Stimulated activated CD8-positive, alpha-beta memory T cell treated with anti-CD3 and anti-CD28 coated beads, Interleukin-12 subunit alpha, Interleukin-12 subunit beta, amount 100 ng/mL, for 1 hour (primary cell): ENCODE measurements around the gene CST8.
A peak's percentile ranks its signal among the peaks of the same experiment; 100 is the strongest.
"Not testable (repeated sequence)": the region's sequence is repeated elsewhere in the genome, so short reads cannot be mapped to it uniquely, and the experiment has no call there.

Experiments
- DNase-seq: peaks from one replicate; pipeline ENCODE4 v3.0.0-alpha.2; 2020; ENCODE audit warnings: low read depth

Gene CST8, protein sequence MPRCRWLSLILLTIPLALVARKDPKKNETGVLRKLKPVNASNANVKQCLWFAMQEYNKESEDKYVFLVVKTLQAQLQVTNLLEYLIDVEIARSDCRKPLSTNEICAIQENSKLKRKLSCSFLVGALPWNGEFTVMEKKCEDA

GRCh38 chr20:23490817-23491216 lies at the start of gene CST8:
Gene CST8 (plus strand): TSS chr20:23491117. CDS start chr20:23491668, 551 bp downstream.
- no peak for DNase-seq

GRCh38 chr20:23441850-23442313 lies 49.0 kb upstream of the CST8 start:
- DNase-seq: peak; percentile 37

GRCh38 chr20:23442436-23442835 lies 48.5 kb upstream of the CST8 start:
- no peak for DNase-seq

GRCh38 chr20:23444859-23445258 lies 46.1 kb upstream of the CST8 start:
- no peak for DNase-seq

GRCh38 chr20:23445596-23446217 lies 45.2 kb upstream of the CST8 start:
- no peak for DNase-seq

DNA sequence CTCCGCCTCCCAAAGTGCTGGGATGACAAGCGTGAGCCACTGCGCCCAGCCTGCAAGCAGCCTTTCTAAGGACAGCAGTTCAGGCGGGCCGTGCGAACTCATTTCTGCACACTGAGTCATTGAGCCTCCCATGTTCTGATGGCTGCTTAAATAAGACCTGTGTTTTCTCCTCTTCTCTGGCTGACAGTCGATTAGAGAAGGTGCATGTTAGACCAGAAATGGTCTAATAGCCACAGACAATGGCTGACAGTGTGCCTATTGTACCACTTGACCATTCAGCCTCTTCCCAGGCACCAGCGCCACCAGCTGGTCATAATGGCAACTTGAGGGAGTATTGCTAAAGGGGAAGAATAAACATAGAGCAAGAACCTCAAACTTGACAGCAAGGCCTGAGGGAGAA lies 44.4 kb upstream of the CST8 start:
- no peak for DNase-seq

DNA sequence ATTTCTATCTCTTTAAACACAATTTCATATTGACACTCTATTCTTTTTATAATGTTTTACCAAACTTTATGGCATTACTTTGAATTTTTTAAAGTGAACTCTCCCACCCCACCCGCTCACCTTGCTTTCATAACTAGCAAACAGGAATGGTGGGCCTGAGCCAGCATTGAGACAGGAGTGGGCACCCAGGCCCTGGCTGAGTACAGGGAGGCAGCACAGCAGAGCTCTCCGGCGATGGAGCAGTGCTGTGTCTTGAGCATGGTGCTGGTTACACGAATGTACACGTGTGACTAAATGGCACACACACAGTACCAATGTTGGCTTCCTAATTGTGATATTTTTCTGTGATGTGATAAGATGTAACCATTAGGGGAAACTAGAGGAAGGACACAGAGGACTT lies 42.8 kb upstream of the CST8 start:
- DNase-seq: no peak

- no peak for DNase-seq
Observed at GRCh38 chr20:23449421-23449820, 41.5 kb upstream of the CST8 start.

DNA sequence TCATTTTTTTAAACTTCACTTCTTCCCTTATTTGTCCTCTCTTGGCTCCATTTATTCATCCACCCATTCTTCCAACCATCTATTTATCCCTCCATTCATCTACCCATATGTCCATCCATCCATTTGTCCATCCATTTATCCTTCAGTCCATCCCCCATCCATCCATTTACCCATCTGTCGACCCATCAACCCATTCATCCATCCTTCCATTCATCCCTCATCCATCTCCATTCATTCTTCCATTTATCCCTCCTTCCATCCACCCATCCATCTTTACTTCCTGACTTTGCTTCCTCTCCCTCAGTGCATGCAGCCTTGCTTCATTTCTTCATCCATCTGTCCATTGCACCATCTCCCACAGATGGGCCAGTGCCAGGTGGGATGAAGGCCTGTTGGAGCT lies 40.0 kb upstream of the CST8 start:
- DNase-seq: no peak

GRCh38 chr20:23451956-23452487 lies 38.9 kb upstream of the CST8 start:
- DNase-seq: no peak

- no peak for DNase-seq
Observed at GRCh38 chr20:23452776-23453175, 38.1 kb upstream of the CST8 start, which contains the start of gene CST11. Gene CST11 (minus strand): TSS chr20:23452876. CDS start chr20:23452811, 65 bp downstream.

- DNase-seq: no peak
Observed at GRCh38 chr20:23453549-23454543, 37.1 kb upstream of the CST8 start.

- DNase-seq: no peak
Observed at GRCh38 chr20:23454816-23455215, 36.1 kb upstream of the CST8 start.

DNA sequence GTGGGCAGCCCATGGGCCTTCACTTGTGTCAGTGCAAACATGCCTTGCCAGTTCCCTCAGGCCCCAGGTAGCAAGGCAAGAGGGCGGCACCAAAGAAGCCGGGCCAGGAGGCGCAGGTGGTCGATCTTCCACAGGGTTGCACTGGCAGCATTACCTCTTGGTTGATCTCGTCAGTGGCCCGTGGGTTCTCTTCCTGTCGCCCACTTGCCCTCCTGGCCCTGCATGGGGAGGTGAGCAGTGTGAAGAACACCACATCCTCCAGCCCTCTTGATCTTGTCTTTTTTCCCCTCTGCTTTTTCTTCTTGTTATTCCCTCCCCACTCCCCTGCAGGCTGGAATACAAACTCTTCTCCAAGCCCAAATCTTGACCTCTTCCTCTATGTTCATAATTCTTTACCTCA lies 35.3 kb upstream of the CST8 start:
- DNase-seq: no peak

DNA sequence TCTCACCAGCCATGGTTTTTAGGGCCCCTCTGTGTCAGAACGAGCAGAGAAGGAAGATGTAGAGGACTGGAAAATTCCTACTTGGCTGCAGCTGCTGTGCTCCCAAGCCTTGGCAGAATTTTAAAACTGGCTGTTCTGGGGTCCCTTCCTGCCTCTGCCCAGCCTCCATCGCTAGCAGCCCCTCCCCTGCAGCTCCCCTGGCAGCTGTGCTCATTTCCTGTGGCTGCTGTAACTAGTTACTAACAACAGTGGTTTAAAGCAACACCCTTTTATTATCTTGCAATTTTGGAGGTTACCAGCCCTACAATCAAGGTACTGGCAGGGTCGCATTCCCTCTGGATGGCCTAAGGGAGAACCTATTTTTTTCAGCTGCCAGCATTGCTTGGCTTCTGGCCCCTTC lies 34.5 kb upstream of the CST8 start:
- no peak for DNase-seq

DNA sequence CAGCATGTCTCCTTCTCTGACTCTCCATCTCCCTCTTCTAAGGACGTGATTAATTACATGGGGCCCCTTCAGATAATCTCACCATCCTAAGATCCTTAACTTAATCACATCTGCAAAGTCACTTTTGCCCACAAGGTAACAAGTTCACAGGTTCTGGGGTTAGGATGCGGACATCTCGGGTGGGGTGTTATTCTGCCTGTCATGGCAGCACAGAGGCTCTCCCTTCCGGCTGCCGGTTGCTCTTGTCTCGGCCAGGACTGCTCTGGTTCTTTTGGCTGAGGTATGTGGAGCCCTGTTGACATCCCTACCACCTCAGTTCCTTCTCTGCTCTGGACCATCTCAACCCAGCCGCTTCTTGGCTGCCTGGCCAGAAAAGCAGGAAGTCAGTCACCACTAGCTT lies 34.0 kb upstream of the CST8 start:
- DNase-seq: no peak

DNA sequence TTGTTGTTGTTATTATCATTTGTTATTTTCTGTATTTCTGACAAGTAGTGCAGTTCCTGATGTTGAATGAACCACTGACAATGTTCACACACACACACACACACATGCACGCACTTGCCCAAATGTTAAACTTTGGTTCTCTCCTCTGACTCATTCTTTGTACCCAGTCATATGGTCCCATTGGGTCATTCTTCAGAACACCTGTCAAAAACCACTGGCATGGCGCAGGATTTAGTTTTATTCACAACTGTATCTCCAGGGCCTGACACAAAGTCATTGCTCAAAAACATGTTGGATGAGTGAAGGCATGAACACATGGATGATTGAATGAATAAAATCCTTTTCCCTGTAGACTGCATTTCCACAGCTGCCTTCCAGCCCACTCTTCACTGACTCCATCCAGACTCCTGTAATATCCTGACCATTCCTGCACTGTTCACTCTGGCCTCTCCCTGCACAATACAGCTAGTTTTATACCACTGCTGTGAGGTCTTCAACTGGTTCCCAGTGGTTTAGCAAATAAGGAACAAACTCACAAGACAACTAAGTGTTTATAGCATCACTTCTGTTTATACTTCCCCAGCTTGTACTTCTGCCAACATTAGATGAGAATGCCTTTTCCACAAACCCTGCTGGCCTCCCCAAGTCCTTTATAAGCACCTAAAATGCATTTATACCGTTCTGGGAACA lies 31.3 kb upstream of the CST8 start:
- no peak for DNase-seq

DNA sequence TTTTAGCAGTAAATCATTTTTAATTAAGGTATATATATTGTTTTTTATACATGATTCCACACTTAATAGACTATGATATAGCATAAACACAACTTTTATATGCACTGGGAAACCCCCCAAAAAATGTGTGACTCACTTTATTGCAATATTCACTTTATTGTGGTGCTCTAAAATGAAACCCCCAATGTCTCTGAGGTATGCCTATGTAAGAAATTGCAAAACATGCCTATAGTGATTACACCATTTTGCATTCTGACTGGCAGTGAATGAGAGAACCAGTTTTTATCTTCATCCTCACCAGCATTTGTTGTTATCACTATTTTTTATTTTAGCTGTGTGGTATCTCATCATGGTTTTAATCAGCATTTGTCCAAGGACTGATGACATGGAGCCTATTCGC lies 29.7 kb upstream of the CST8 start:
- DNase-seq: no peak

GRCh38 chr20:23466961-23467360 lies 24.0 kb upstream of the CST8 start:
- not testable (repeated sequence) for DNase-seq

DNA sequence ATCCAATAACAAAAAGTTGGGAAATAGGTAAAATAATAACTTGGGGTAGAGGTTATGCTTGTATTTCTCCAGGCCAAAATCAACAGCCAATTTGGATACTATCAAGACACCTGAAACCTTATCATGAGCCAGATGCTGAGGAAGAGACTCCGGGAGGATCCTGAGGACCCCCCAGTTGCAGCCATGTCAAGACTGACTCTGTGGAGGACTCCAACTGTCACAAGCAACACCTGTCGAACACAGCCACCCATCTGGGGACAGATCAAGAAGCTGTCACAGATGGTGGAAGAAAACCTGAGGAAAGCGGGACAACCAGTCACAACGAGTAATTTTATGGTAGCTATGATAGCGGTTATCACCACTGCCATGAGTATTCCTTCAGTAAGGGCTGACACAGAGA lies 18.6 kb upstream of the CST8 start:
- not testable (repeated sequence) for DNase-seq

DNA sequence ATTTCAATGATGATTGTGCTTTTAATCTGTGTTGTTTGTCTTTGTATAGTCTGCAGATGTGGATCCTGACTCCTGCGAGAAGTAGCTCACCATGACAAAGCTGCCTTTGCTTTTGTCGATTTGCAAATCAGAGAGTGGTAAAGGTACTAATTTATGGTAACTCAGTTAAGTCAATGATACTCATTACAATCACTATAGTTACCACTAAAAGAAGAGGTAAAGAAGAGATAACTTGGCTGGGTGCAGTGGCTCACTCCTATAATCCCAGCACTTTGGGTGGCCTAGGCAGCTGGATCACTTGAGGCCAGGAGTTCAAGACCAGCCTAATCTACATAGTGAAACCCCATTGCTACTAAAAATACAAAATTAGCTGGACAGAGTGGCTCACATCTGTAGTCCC lies 17.6 kb upstream of the CST8 start:
- not testable (repeated sequence) for DNase-seq

DNA sequence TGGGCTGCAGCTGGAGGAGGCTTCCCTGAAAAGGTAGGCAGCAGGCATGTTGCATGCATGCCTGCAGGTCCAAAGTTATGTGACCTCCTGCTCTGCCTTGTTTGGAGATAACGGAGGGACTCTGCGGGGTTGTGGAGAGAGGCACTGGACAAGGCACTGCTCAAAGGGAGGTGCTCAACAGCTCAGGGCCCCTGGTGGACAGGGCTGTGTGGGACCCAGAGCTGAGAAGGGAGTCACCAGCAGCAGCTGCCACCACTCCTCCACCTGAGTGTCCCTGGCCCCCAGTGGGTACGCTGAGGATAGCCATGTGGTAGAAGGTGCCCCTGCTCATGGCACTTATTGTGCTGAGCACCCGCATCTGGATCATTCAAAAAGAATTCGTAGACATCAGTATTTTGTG lies 15.5 kb upstream of the CST8 start:
- no peak for DNase-seq
